GM12875 (cell line): ENCODE data around the gene CDH2.

Experiments used
- H3K4me3 ChIP-seq: one replicate; pipeline ENCODE4 v1.5.1; 2011; ENCODE audit warnings: low read depth, low read length, control low read depth
- TF ChIP-seq, protein P1 (sequence below): IDR thresholded peaks from 2 replicates; pipeline ENCODE4 v1.5.1; 2011; ENCODE audit warnings: low read depth, mild to moderate bottlenecking, control low read depth, inconsistent platforms, low read length, moderate library complexity, borderline replicate concordance; ENCODE audit not compliant: insufficient read depth

The CDH2 gene

DNA sequence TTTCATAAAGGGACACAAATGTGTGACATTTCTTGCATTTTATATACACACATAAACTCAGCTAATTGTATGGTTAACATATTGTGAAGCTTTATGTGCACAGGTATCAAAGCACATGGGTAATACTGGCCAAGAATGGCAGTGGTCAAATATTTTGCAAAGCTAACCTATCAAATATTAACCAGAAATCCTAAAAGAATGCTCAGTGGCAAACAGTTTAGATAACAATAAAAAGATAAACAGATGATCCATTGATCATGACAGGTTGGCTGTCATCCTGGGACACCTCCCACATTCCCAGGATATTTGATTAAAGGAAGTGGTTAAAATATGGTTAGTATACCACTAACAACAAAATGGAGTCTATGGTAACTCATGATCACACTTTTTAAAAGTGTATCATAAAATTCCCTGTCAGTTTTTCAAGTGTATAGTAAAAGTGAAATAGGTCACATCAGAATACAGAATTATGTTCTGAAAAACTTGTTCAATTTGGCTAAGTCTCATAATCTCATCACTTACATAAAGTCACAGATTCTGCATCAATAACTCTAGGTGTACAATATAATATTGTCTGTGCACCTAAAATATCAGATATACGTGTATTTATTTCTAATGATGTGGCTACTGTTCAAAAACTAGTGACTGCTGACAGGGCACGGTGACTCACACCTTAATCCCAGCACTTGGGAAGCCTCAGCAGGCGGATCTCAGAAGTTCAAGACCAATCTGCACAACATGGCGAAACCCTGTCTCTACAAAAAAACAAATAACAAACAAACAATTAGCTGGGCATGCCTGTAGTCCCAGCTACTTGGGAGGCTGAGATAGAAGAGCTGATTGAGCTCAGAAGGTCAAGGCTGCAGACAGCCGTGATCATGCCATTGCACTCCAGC, 48.9 kb downstream of the CDH2 start:
- TF ChIP-seq, protein P1, sequence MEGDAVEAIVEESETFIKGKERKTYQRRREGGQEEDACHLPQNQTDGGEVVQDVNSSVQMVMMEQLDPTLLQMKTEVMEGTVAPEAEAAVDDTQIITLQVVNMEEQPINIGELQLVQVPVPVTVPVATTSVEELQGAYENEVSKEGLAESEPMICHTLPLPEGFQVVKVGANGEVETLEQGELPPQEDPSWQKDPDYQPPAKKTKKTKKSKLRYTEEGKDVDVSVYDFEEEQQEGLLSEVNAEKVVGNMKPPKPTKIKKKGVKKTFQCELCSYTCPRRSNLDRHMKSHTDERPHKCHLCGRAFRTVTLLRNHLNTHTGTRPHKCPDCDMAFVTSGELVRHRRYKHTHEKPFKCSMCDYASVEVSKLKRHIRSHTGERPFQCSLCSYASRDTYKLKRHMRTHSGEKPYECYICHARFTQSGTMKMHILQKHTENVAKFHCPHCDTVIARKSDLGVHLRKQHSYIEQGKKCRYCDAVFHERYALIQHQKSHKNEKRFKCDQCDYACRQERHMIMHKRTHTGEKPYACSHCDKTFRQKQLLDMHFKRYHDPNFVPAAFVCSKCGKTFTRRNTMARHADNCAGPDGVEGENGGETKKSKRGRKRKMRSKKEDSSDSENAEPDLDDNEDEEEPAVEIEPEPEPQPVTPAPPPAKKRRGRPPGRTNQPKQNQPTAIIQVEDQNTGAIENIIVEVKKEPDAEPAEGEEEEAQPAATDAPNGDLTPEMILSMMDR: no peak
- no peak overlapping the region for H3K4me3 ChIP-seq

DNA sequence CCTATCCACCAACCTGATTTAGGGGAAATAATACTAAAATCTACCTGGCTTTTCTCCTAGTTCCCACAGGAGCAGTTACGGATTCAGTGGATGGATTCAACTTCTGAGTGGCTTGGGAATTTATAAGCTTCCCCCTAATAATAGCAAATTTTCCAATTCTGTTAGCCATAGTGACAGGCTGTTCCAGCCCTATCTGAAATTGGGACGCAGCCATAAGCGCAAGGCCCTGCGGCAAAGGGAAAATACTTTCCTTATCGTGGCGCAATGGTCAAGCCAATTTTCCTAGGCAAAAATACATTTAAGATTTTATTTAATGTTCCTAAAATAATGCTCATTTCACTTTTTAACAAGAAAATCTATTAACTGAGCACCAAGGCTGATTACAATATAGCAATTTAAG, 49.7 kb downstream of the CDH2 start:
- H3K4me3 ChIP-seq: no peak overlapping the region
- TF ChIP-seq, protein P1: no peak

DNA sequence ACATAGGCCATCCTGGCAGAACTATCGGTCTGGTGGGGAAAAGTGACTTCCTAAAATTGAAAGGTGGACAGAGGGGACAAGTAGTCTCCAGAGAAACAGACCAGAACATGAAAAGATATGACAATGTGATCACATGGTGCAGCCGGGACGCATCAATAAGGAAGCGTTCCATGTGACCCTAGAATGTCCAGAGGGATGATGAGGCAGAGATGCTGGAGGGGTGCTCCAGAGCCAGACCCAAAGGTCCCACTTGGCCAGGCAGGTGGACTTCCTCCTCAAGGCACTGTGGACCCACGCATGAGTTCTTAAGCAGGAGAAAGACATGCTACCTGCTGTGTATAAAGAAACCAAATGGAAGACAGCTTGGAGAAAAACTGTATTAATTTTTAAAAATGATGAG, 50.2 kb downstream of the CDH2 start:
- no peak overlapping the region for H3K4me3 ChIP-seq
- TF ChIP-seq, protein P1: no peak

DNA sequence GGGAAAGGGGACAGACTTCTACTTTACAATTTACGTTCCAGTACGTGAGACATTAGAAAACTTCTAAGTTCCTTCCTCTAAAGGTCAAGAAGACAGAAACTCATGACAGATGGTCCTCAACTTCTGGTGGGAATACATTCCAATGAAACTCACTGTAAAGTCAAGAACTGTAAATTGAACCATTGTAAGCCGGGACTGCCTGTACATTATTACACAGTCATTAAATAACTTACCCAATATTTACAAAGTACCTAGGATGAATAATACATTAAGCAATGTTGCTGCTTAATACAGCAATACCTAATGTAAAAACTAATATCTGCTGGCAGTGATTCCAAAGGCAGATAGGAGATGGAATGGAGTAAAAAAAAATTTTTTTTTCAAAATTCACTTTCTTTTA, 51.9 kb downstream of the CDH2 start:
- TF ChIP-seq, protein P1: no peak
- H3K4me3 ChIP-seq: no peak overlapping the region

DNA sequence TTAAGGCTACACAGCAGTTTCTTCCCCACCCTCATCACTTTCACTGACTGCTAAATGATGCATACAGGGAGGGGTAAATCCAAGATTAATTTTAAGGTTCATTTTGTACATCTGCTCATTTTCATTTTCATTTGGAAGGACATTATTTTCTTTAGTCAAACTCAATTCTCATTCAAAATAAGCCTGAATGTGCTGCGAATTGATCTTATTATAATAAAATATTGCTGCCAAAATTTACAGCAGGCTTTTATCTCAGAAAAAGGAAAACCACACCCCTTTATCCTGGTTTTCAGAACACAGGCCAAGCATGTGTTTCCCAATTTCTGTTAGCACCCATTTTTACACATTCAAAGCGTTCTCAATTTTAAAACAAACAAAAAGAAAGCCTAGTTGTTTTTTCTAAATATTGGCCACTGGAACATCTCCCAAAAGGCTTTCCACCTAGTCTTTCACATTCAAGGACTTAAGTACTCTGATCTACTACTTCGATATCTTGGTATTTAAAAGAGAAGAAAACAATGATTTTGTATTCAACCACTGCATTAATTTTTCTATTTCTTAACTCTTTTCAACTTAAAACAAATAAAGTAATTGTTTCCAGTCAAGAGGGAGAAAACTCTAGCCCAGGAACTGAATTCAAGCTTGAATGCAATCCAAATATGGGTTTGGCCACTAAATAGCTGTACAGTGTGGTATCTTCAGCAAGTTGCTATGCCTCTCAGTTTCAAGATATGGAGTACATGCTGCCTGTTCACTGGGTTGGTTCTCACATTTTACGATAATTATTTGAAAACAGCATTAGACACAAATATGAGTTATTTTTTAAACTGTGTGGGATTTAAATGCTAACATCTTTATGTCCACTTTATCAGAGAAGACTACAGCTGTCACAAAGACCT, 52.5 kb downstream of the CDH2 start:
- TF ChIP-seq, protein P1: no peak
- H3K4me3 ChIP-seq: no peak overlapping the region

DNA sequence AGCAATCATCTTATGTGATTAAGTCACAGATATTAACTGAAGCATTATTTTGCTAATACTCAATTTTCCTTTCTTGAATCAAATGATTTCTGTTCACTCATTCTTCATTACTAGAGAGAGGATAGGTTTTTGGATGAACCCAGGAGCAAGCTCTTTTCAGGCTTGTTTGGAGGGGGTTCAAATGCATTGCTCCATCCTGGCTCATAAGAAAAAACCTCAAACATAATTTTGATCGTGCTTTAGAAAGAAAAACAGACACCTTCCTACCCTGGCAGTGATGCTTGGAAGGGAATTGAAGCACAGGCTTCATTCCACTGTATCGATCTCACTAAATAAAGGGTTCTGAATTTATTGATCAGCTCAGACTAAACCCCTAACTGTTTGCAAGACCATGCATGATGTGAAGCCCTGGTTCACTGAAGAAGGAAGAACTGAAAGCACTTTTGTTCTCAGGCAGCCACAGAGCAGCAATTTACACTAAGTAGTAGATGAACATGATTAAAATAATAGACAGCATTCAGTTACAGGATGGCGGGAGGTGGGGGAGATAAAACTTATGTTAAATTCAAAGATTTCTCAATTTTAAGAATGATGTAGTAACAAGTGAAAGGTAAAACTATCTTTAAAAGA, 53.4 kb downstream of the CDH2 start:
- TF ChIP-seq, protein P1: no peak
- H3K4me3 ChIP-seq: no peak overlapping the region
